ENCODE measurements around the gene CARD9.
"Not testable (repeated sequence)": the region's sequence is repeated elsewhere in the genome, so short reads cannot be mapped to it uniquely, and the experiment has no call there.

The CARD9 gene

GRCh38 chr9:136333045-136333444 is 40.4 kb downstream of the CARD9 start:
- no peak for DNase-seq

GRCh38 chr9:136332482-136332983 is 40.9 kb downstream of the CARD9 start:
- DNase-seq: no peak

GRCh38 chr9:136331556-136332481 is 41.6 kb downstream of the CARD9 start:
- no peak for DNase-seq

GRCh38 chr9:136331030-136331429 is 42.4 kb downstream of the CARD9 start:
- no peak for DNase-seq

GRCh38 chr9:136330406-136330990 is 43.0 kb downstream of the CARD9 start:
- DNase-seq: no peak

GRCh38 chr9:136329636-136330405 is 43.6 kb downstream of the CARD9 start:
- no peak for DNase-seq

GRCh38 chr9:136329211-136329627 is 44.2 kb downstream of the CARD9 start:
- no peak for DNase-seq

GRCh38 chr9:136328622-136329041 is 44.8 kb downstream of the CARD9 start:
- no peak for DNase-seq

- no peak for DNase-seq
Observed at GRCh38 chr9:136328011-136328621, 45.4 kb downstream of the CARD9 start.

- DNase-seq: peak; percentile 44
Observed at GRCh38 chr9:136327304-136327974, 46.0 kb downstream of the CARD9 start, which contains the start of gene GPSM1. Gene GPSM1, plus strand, starts transcription at chr9:136327539. Its CDS starts 157 bp downstream, at chr9:136327696.

GRCh38 chr9:136326761-136327303 is 46.6 kb downstream of the CARD9 start:
- DNase-seq: no peak

- DNase-seq: no peak
Observed at GRCh38 chr9:136326061-136326760, 47.3 kb downstream of the CARD9 start.

GRCh38 chr9:136325358-136325757 is 48.1 kb downstream of the CARD9 start:
- no peak for DNase-seq

GRCh38 chr9:136324501-136325300 is 48.8 kb downstream of the CARD9 start:
- peak; percentile 34 for DNase-seq

GRCh38 chr9:136323371-136323789 is 50.1 kb downstream of the CARD9 start:
- DNase-seq: peak; percentile 36

GRCh38 chr9:136322756-136323330 is 50.6 kb downstream of the CARD9 start:
- DNase-seq: no peak

- no peak for DNase-seq
Observed at GRCh38 chr9:136321561-136321960, 51.9 kb downstream of the CARD9 start.

GRCh38 chr9:136320972-136321371 is 52.5 kb downstream of the CARD9 start:
- not testable (repeated sequence) for DNase-seq

GRCh38 chr9:136319955-136320354 is 53.5 kb downstream of the CARD9 start:
- DNase-seq: not testable (repeated sequence)

GRCh38 chr9:136319244-136319643 is 54.2 kb downstream of the CARD9 start:
- DNase-seq: not testable (repeated sequence)
